ENCODE data around the gene F2RL2.

DNA sequence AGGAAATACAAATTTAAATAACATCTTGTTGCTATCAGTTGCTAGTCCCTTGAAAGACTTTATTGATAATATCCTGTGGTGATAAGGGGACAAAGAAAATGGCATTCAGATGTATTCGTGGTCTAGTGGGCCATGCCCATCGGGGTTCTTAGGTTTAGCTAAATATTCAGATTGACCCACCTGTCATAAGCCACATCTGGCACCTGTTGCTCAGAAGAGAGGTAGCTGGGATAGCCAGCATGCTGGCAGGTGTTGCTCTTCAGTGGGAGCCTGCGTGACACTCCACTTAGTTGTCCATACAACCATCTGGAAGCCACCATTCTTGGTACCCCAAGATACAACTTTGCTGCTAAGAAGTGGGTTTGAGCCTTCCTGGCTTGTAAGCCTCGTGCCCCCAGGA, 36.7 kb downstream of the F2RL2 start:
- TF ChIP-seq, protein P1, sequence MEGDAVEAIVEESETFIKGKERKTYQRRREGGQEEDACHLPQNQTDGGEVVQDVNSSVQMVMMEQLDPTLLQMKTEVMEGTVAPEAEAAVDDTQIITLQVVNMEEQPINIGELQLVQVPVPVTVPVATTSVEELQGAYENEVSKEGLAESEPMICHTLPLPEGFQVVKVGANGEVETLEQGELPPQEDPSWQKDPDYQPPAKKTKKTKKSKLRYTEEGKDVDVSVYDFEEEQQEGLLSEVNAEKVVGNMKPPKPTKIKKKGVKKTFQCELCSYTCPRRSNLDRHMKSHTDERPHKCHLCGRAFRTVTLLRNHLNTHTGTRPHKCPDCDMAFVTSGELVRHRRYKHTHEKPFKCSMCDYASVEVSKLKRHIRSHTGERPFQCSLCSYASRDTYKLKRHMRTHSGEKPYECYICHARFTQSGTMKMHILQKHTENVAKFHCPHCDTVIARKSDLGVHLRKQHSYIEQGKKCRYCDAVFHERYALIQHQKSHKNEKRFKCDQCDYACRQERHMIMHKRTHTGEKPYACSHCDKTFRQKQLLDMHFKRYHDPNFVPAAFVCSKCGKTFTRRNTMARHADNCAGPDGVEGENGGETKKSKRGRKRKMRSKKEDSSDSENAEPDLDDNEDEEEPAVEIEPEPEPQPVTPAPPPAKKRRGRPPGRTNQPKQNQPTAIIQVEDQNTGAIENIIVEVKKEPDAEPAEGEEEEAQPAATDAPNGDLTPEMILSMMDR (IDR thresholded peaks at IDR 0.05; ENCODE audit: low read depth, low read length, poor library complexity, severe bottlenecking) = no peak
- no peak for TF ChIP-seq EZH2phosphoT487 (IDR thresholded peaks at IDR 0.05; ENCODE audit: borderline replicate concordance, low read length)
